Measurements from ENCODE around the gene GSG1L.

DNA sequence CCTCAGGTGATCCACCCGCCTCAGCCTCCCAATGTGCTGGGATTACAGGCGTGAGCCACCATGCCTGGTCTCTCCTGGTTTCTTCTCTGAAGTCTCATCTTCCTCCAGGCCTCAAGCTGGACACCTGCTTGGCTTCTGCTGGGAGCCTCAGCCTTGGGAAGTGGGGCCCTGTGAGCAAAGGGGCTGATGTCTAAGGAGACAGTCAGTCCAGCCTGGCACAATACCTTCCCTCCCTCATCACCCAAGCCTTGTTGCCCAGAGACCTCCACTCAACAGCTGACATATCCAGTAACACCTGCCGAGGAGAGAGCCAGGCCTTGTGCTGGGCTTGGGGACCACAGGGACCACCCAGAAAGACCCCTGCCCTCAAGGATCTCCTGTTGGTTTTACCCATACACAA lies 251.6 kb downstream of the GSG1L start:
- TF ChIP-seq, protein P1, sequence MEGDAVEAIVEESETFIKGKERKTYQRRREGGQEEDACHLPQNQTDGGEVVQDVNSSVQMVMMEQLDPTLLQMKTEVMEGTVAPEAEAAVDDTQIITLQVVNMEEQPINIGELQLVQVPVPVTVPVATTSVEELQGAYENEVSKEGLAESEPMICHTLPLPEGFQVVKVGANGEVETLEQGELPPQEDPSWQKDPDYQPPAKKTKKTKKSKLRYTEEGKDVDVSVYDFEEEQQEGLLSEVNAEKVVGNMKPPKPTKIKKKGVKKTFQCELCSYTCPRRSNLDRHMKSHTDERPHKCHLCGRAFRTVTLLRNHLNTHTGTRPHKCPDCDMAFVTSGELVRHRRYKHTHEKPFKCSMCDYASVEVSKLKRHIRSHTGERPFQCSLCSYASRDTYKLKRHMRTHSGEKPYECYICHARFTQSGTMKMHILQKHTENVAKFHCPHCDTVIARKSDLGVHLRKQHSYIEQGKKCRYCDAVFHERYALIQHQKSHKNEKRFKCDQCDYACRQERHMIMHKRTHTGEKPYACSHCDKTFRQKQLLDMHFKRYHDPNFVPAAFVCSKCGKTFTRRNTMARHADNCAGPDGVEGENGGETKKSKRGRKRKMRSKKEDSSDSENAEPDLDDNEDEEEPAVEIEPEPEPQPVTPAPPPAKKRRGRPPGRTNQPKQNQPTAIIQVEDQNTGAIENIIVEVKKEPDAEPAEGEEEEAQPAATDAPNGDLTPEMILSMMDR (IDR thresholded peaks at IDR 0.05; ENCODE audit: poor library complexity): no peak
- no peak for TF ChIP-seq EZH2phosphoT487 (IDR thresholded peaks at IDR 0.05; ENCODE audit: low read depth, severe bottlenecking, unreplicated experiment)
- TF ChIP-seq EZH2 (IDR thresholded peaks at IDR 0.05; ENCODE audit: borderline replicate concordance): no peak
